ENCODE measurements around the gene ZCWPW1.

DNA sequence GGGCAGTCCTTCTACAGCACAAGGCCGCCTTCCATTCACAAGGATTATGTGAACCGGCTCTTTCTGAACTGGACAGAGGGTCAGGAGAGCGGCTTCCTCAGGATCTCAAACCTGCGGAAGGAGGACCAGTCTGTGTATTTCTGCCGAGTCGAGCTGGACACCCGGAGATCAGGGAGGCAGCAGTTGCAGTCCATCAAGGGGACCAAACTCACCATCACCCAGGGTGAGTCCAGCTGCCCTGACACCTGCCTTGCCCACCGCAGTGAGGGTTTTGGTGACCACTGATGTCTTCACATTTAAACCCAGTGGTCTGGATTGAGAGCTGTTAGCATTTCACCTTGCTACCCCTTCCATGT is 69.7 kb downstream of the ZCWPW1 start:
- TF ChIP-seq, protein P1, sequence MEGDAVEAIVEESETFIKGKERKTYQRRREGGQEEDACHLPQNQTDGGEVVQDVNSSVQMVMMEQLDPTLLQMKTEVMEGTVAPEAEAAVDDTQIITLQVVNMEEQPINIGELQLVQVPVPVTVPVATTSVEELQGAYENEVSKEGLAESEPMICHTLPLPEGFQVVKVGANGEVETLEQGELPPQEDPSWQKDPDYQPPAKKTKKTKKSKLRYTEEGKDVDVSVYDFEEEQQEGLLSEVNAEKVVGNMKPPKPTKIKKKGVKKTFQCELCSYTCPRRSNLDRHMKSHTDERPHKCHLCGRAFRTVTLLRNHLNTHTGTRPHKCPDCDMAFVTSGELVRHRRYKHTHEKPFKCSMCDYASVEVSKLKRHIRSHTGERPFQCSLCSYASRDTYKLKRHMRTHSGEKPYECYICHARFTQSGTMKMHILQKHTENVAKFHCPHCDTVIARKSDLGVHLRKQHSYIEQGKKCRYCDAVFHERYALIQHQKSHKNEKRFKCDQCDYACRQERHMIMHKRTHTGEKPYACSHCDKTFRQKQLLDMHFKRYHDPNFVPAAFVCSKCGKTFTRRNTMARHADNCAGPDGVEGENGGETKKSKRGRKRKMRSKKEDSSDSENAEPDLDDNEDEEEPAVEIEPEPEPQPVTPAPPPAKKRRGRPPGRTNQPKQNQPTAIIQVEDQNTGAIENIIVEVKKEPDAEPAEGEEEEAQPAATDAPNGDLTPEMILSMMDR (IDR thresholded peaks at IDR 0.05; ENCODE audit: low read length), result no peak
- no peak for TF ChIP-seq EZH2 (IDR thresholded peaks at IDR 0.05; ENCODE audit: borderline replicate concordance, low read length)
